ENCODE results near the gene HGF. TPM values are rescaled to one million over a fixed set of nuclear protein-coding genes. Genes with fewer than 3 reads are reported as not detected.

Gene HGF
- total RNA-seq, 4 donors from 2014 or later = 4.8 to 16.6 (median 9.7) TPM

GRCh38 chr7:81707196-81707595 is 62.7 kb downstream of the HGF start:
- TF ChIP-seq CTCF (IDR thresholded peaks at IDR 0.05) = no peak
- DNase-seq (ENCODE audit: low spot score) (no peak), ATAC-seq (ENCODE audit: low FRiP score) (no peak)

GRCh38 chr7:81705206-81705605 is 64.6 kb downstream of the HGF start:
- TF ChIP-seq CTCF (IDR thresholded peaks at IDR 0.05) = no peak
- DNase-seq (ENCODE audit: low spot score) (no peak), ATAC-seq (ENCODE audit: low FRiP score) (no peak)

- no peak for TF ChIP-seq CTCF (IDR thresholded peaks at IDR 0.05)
- no peak for DNase-seq (ENCODE audit: low spot score)
- ATAC-seq (ENCODE audit: low FRiP score) = no peak
Observed at GRCh38 chr7:81704595-81704994, 65.3 kb downstream of the HGF start.

- no peak for DNase-seq (ENCODE audit: low spot score)
- ATAC-seq (ENCODE audit: low FRiP score) = no peak
- TF ChIP-seq CTCF (IDR thresholded peaks at IDR 0.05) = no peak
Observed at GRCh38 chr7:81698965-81699364, 70.9 kb downstream of the HGF start.

GRCh38 chr7:81694711-81695110 is 75.1 kb downstream of the HGF start:
- no peak for DNase-seq (ENCODE audit: low spot score)
- ATAC-seq (ENCODE audit: low FRiP score) = no peak
- TF ChIP-seq CTCF (IDR thresholded peaks at IDR 0.05) = no peak

- TF ChIP-seq CTCF (IDR thresholded peaks at IDR 0.05) = no peak
- DNase-seq (ENCODE audit: low spot score) = no peak
- ATAC-seq (ENCODE audit: low FRiP score) = no peak
Observed at GRCh38 chr7:81693894-81694293, 76.0 kb downstream of the HGF start.

- no peak for ATAC-seq (ENCODE audit: low FRiP score)
- no peak for TF ChIP-seq CTCF (IDR thresholded peaks at IDR 0.05)
- DNase-seq (ENCODE audit: low spot score) = no peak
Observed at GRCh38 chr7:81693080-81693479, 76.8 kb downstream of the HGF start.
